PC-9 (cell line): ENCODE measurements around the gene CMTM2. TPM values are rescaled to one million over a fixed set of nuclear protein-coding genes. Genes with fewer than 3 reads are reported as not detected.
"Not testable (repeated sequence)": the region's sequence is repeated elsewhere in the genome, so short reads cannot be mapped to it uniquely, and the experiment has no call there.

ENCODE experiments used
- BruUV-seq: library from RNA; stranded (reverse); fragments of 400-500 nt; replicated peaks from 2 replicates; lab custom pipeline; 2021; lab: Mats Ljungman, UMichigan
- CTCF ChIA-PET: fragments of 300-600 bp; sonication (Branson Sonifier 250); formaldehyde crosslinking; loops from one replicate; lab custom pipeline; 2022; ENCODE audit warnings: antibody characterized with exemption; lab: Charles Lee
- POLR2A ChIA-PET: fragments of 300-600 bp; sonication (Branson Sonifier 250); formaldehyde crosslinking; loops from one replicate; lab custom pipeline; 2022; ENCODE audit warnings: antibody characterized with exemption; ENCODE audit not compliant: unreplicated experiment; lab: Charles Lee
- DNase-seq, 2 experiments: peaks; one replicate each; pipeline versions ENCODE4 v3.0.0 to v3.0.0-alpha.2; 2015 to 2022; ENCODE audit warnings: mixed read lengths in 1 of 2
- H2AFZ ChIP-seq: fragments of 200-600 bp; sonication (generic); 2 replicates; pipeline ENCODE4 v1.8.1; 2017; ENCODE audit warnings: antibody characterized with exemption
- H3F3A ChIP-seq: fragments of 200-600 bp; sonication (generic); 2 replicates; pipeline ENCODE4 v1.8.1; 2017; ENCODE audit warnings: antibody characterized with exemption, mild to moderate bottlenecking, low read depth; ENCODE audit not compliant: insufficient read depth
- H3K27ac ChIP-seq: fragments of 200-600 bp; sonication (generic); 2 replicates; pipeline ENCODE4 v1.6.1; 2016; ENCODE audit warnings: mixed run types
- H3K27me3 ChIP-seq: fragments of 200-600 bp; sonication (generic); 2 replicates; pipeline ENCODE4 v1.6.1; 2016; ENCODE audit warnings: low read depth, mixed run types; ENCODE audit not compliant: insufficient read depth
- H3K36me3 ChIP-seq: fragments of 200-600 bp; sonication (generic); 2 replicates; pipeline ENCODE4 v1.6.1; 2016; ENCODE audit warnings: low read depth, mixed run types
- H3K4me1 ChIP-seq: fragments of 200-600 bp; sonication (generic); replicated peaks from 2 replicates; pipeline ENCODE4 v1.6.1; 2016; ENCODE audit warnings: mixed run types; ENCODE audit not compliant: insufficient read depth
- H3K4me2 ChIP-seq: fragments of 200-600 bp; sonication (generic); 2 replicates; pipeline ENCODE4 v1.6.1; 2017; ENCODE audit warnings: mixed run types
- H3K4me3 ChIP-seq: fragments of 200-600 bp; sonication (generic); 2 replicates; pipeline ENCODE4 v1.6.1; 2016; ENCODE audit warnings: mixed run types
- H3K79me2 ChIP-seq: fragments of 200-600 bp; sonication (generic); 2 replicates; pipeline ENCODE4 v1.6.1; 2017; ENCODE audit warnings: low read depth, mixed run types
- H3K9me2 ChIP-seq: fragments of 200-600 bp; sonication (generic); 2 replicates; pipeline ENCODE4 v1.8.1; 2017; ENCODE audit warnings: mild to moderate bottlenecking; ENCODE audit not compliant: insufficient read depth
- H3K9me3 ChIP-seq: fragments of 200-600 bp; sonication (generic); 2 replicates; pipeline ENCODE4 v1.8.1; 2016; ENCODE audit warnings: low read depth; ENCODE audit not compliant: insufficient read depth
- H4K20me1 ChIP-seq: fragments of 200-600 bp; sonication (generic); 2 replicates; pipeline ENCODE4 v1.8.1; 2017; ENCODE audit not compliant: insufficient read depth
- EZH2 ChIP-seq: fragments of 200-600 bp; sonication (generic); IDR thresholded peaks from 2 replicates; pipeline ENCODE4 v1.8.0; 2017; ENCODE audit warnings: antibody characterized with exemption, low read depth
- intact Hi-C: fragments of 100-400 bp; cut with micrococcal nuclease; formaldehyde crosslinking; loops from one replicate; pipeline ENCODE4 v1.10.0; 2022; ENCODE audit not compliant: unreplicated experiment
- total RNA-seq: library from RNA; stranded (reverse); gene quantifications from 2 replicates; pipeline ENCODE4 v1.2.3, GENCODE V29; 2021
- TF ChIP-seq, protein P1 (sequence below): fragments of 200-600 bp; sonication (generic); conservative IDR thresholded peaks from 2 replicates; pipeline ENCODE4 v1.6.1; 2017; ENCODE audit warnings: mixed run types, antibody characterized with exemption, mild to moderate bottlenecking, moderate library complexity

CMTM2 gene
- total RNA-seq, 1 experiment from 2014 or later: not detected

DNA sequence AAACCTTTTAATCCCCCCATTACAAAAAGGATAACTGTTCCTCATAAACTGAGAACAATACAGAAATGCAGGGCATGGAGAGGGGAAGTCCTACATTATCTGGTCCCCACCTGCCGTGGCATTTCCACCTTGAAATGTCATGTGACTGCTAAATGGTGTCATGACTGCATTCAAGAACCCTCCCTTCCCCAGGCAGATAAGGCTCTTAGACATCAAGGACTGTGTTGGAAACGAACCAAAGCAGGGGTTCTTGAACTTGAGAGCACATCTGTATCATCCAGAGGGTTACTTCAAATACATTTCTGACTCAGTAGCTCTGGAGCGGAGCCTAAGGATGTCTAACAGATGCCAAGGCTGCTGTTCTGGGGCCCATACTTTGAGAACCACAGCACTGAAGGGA, 43.6 kb downstream of the CMTM2 start:
- H3K36me3 ChIP-seq: no peaks in the 10 kb centered on the region
- H3K9me2 ChIP-seq: no peaks in the 10 kb centered on the region
- no peaks in the 10 kb centered on the region for H3K79me2 ChIP-seq
- TF ChIP-seq EZH2: no peak
- TF ChIP-seq, protein P1, sequence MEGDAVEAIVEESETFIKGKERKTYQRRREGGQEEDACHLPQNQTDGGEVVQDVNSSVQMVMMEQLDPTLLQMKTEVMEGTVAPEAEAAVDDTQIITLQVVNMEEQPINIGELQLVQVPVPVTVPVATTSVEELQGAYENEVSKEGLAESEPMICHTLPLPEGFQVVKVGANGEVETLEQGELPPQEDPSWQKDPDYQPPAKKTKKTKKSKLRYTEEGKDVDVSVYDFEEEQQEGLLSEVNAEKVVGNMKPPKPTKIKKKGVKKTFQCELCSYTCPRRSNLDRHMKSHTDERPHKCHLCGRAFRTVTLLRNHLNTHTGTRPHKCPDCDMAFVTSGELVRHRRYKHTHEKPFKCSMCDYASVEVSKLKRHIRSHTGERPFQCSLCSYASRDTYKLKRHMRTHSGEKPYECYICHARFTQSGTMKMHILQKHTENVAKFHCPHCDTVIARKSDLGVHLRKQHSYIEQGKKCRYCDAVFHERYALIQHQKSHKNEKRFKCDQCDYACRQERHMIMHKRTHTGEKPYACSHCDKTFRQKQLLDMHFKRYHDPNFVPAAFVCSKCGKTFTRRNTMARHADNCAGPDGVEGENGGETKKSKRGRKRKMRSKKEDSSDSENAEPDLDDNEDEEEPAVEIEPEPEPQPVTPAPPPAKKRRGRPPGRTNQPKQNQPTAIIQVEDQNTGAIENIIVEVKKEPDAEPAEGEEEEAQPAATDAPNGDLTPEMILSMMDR: no peak
- intact Hi-C loops: no loop called here
- H2AFZ ChIP-seq: no peak overlapping the region
- CTCF ChIA-PET: no interaction called here
- no peak overlapping the region for H3K4me3 ChIP-seq
- BruUV-seq: no TSS peak
- no peaks in the 10 kb centered on the region for H3K27me3 ChIP-seq
- no peaks in the 10 kb centered on the region for H4K20me1 ChIP-seq
- DNase-seq: no peak
- no peak overlapping the region for H3K4me2 ChIP-seq
- H3F3A ChIP-seq: peaks cover 21% of the 10 kb centered on the region; the same call in 1 of the 2 replicates
- POLR2A ChIA-PET: no interaction called here
- no peak overlapping the region for H3K27ac ChIP-seq
- no peaks in the 10 kb centered on the region for H3K9me3 ChIP-seq
- peaks cover 23% of the 10 kb centered on the region for H3K4me1 ChIP-seq

DNA sequence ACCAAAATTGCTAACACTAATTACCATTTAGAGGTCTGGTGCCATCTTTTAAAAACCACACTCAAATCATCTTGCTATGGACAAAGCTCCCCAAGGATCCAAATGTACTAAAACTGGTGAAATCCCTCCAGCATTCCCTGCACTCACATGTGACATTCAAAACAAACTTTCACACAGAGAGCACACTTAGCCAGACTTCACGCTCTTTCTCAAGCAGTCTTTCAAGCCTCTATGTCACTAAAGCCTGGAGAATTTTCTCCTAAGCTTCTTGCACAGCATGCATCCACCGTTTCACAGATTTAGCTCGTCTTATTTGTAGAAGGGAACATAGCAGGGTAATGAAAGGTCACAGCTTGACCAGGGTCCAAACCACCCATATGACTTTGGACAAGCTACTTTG, 44.5 kb downstream of the CMTM2 start:
- H3K27ac ChIP-seq: no peak overlapping the region
- DNase-seq: no peak
- H3F3A ChIP-seq: peaks cover 14% of the 10 kb centered on the region; the same call in 1 of the 2 replicates
- H2AFZ ChIP-seq: no peak overlapping the region
- no peak overlapping the region for H3K4me3 ChIP-seq
- no peak for TF ChIP-seq EZH2
- TF ChIP-seq, protein P1: no peak
- no peaks in the 10 kb centered on the region for H3K27me3 ChIP-seq
- BruUV-seq: no TSS peak
- CTCF ChIA-PET: no interaction called here
- intact Hi-C loops: no loop called here
- no peak overlapping the region for H3K4me2 ChIP-seq
- H3K36me3 ChIP-seq: no peaks in the 10 kb centered on the region
- H3K79me2 ChIP-seq: no peaks in the 10 kb centered on the region
- POLR2A ChIA-PET: no interaction called here
- H3K4me1 ChIP-seq: peaks cover 14% of the 10 kb centered on the region
- no peaks in the 10 kb centered on the region for H3K9me2 ChIP-seq
- H4K20me1 ChIP-seq: no peaks in the 10 kb centered on the region
- no peaks in the 10 kb centered on the region for H3K9me3 ChIP-seq

- H3K9me2 ChIP-seq, H3K36me3 ChIP-seq, H3K4me3 ChIP-seq, H3K9me3 ChIP-seq, H3F3A ChIP-seq, H2AFZ ChIP-seq, H4K20me1 ChIP-seq, H3K79me2 ChIP-seq, H3K27ac ChIP-seq, H3K4me1 ChIP-seq, CTCF ChIA-PET, BruUV-seq, intact Hi-C loops, POLR2A ChIA-PET, H3K4me2 ChIP-seq, DNase-seq, H3K27me3 ChIP-seq: not testable (repeated sequence)
Measured at GRCh38 chr16:66627611-66628378, 48.5 kb downstream of the CMTM2 start.
